Astrocyte (in vitro differentiated cells and primary cell): ENCODE data around the gene KANK4.

Source experiments
- EZH2 ChIP-seq: IDR thresholded peaks from 2 replicates; pipeline ENCODE4 v1.6.1; 2012; ENCODE audit warnings: mild to moderate bottlenecking, low read length, inconsistent platforms; ENCODE audit not compliant: insufficient read depth
- TF ChIP-seq, protein P1 (sequence below): IDR thresholded peaks from 2 replicates; pipeline ENCODE4 v1.5.1; 2011; ENCODE audit warnings: low read depth, mild to moderate bottlenecking, inconsistent platforms, low read length, moderate library complexity; ENCODE audit not compliant: insufficient read depth

DNA sequence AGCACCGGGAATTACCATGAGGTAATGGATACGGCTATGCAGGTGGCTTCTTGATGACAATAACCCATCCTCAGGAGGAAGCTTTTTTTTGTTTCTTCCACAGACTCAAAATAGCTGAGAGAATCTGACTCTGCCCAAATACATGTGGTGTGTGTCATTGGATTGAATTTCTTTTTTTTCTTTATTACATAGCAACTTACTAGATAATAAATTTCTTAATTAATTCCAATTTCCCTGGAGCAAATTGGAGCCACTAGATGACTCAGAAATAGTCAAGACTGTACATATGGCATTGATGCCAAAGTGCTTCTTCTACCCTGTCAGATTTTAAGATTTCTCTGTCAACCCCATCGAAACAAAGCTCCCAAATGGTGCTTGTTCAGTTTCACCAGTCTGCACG is 81.9 kb downstream of the KANK4 start:
- TF ChIP-seq, protein P1, sequence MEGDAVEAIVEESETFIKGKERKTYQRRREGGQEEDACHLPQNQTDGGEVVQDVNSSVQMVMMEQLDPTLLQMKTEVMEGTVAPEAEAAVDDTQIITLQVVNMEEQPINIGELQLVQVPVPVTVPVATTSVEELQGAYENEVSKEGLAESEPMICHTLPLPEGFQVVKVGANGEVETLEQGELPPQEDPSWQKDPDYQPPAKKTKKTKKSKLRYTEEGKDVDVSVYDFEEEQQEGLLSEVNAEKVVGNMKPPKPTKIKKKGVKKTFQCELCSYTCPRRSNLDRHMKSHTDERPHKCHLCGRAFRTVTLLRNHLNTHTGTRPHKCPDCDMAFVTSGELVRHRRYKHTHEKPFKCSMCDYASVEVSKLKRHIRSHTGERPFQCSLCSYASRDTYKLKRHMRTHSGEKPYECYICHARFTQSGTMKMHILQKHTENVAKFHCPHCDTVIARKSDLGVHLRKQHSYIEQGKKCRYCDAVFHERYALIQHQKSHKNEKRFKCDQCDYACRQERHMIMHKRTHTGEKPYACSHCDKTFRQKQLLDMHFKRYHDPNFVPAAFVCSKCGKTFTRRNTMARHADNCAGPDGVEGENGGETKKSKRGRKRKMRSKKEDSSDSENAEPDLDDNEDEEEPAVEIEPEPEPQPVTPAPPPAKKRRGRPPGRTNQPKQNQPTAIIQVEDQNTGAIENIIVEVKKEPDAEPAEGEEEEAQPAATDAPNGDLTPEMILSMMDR = no peak
- TF ChIP-seq EZH2 = no peak
